PC-9 (cell line): ENCODE measurements around the gene CDY2A. TPM values are rescaled to one million over a fixed set of nuclear protein-coding genes. Genes with fewer than 3 reads are reported as not detected.
"Not testable (repeated sequence)": the region's sequence is repeated elsewhere in the genome, so short reads cannot be mapped to it uniquely, and the experiment has no call there.

Experiments used
- Bru-seq: library from RNA; stranded (reverse); fragments of 400-500 nt; gene quantifications from one replicate; lab custom pipeline; 2021; lab: Mats Ljungman, UMichigan
- BruChase-seq, 2 experiments: library from RNA; stranded (reverse); fragments of 400-500 nt; gene quantifications; one replicate each; lab custom pipeline; 2021; lab: Mats Ljungman, UMichigan
- BruUV-seq: library from RNA; stranded (reverse); fragments of 400-500 nt; replicated peaks from 2 replicates; lab custom pipeline; 2021; lab: Mats Ljungman, UMichigan
- CTCF ChIA-PET: fragments of 300-600 bp; sonication (Branson Sonifier 250); formaldehyde crosslinking; loops from one replicate; lab custom pipeline; 2022; ENCODE audit warnings: antibody characterized with exemption; lab: Charles Lee
- POLR2A ChIA-PET: fragments of 300-600 bp; sonication (Branson Sonifier 250); formaldehyde crosslinking; loops from one replicate; lab custom pipeline; 2022; ENCODE audit warnings: antibody characterized with exemption; ENCODE audit not compliant: unreplicated experiment; lab: Charles Lee
- DNase-seq, 2 experiments: peaks; one replicate each; pipeline versions ENCODE4 v3.0.0 to v3.0.0-alpha.2; 2015 to 2022; ENCODE audit warnings: mixed read lengths in 1 of 2
- H2AFZ ChIP-seq: fragments of 200-600 bp; sonication (generic); 2 replicates; pipeline ENCODE4 v1.8.1; 2017; ENCODE audit warnings: antibody characterized with exemption
- H3F3A ChIP-seq: fragments of 200-600 bp; sonication (generic); 2 replicates; pipeline ENCODE4 v1.8.1; 2017; ENCODE audit warnings: antibody characterized with exemption, mild to moderate bottlenecking, low read depth; ENCODE audit not compliant: insufficient read depth
- H3K27ac ChIP-seq: fragments of 200-600 bp; sonication (generic); 2 replicates; pipeline ENCODE4 v1.6.1; 2016; ENCODE audit warnings: mixed run types
- H3K27me3 ChIP-seq: fragments of 200-600 bp; sonication (generic); 2 replicates; pipeline ENCODE4 v1.6.1; 2016; ENCODE audit warnings: low read depth, mixed run types; ENCODE audit not compliant: insufficient read depth
- H3K36me3 ChIP-seq: fragments of 200-600 bp; sonication (generic); 2 replicates; pipeline ENCODE4 v1.6.1; 2016; ENCODE audit warnings: low read depth, mixed run types
- H3K4me1 ChIP-seq: fragments of 200-600 bp; sonication (generic); replicated peaks from 2 replicates; pipeline ENCODE4 v1.6.1; 2016; ENCODE audit warnings: mixed run types; ENCODE audit not compliant: insufficient read depth
- H3K4me2 ChIP-seq: fragments of 200-600 bp; sonication (generic); 2 replicates; pipeline ENCODE4 v1.6.1; 2017; ENCODE audit warnings: mixed run types
- H3K4me3 ChIP-seq: fragments of 200-600 bp; sonication (generic); 2 replicates; pipeline ENCODE4 v1.6.1; 2016; ENCODE audit warnings: mixed run types
- H3K79me2 ChIP-seq: fragments of 200-600 bp; sonication (generic); 2 replicates; pipeline ENCODE4 v1.6.1; 2017; ENCODE audit warnings: low read depth, mixed run types
- H3K9me2 ChIP-seq: fragments of 200-600 bp; sonication (generic); 2 replicates; pipeline ENCODE4 v1.8.1; 2017; ENCODE audit warnings: mild to moderate bottlenecking; ENCODE audit not compliant: insufficient read depth
- H3K9me3 ChIP-seq: fragments of 200-600 bp; sonication (generic); 2 replicates; pipeline ENCODE4 v1.8.1; 2016; ENCODE audit warnings: low read depth; ENCODE audit not compliant: insufficient read depth
- H4K20me1 ChIP-seq: fragments of 200-600 bp; sonication (generic); 2 replicates; pipeline ENCODE4 v1.8.1; 2017; ENCODE audit not compliant: insufficient read depth
- intact Hi-C: fragments of 100-400 bp; cut with micrococcal nuclease; formaldehyde crosslinking; loops from one replicate; pipeline ENCODE4 v1.10.0; 2022; ENCODE audit not compliant: unreplicated experiment
- long read RNA-seq: library from polyadenylated mRNA; stranded (forward); transcript quantifications from one replicate; pipeline ENCODE4 v2.0.0, GENCODE V29; 2022
- total RNA-seq: library from RNA; stranded (reverse); gene quantifications from 2 replicates; pipeline ENCODE4 v1.2.3, GENCODE V29; 2021

Gene CDY2A
- not detected in 2 replicates for total RNA-seq
- not detected for Bru-seq, nascent RNA
- BruChase-seq, experiment 1, labeled RNA remaining after a 2-hour chase: not detected
- not detected for BruChase-seq, experiment 2, labeled RNA remaining after a 6-hour chase
- long read RNA-seq: 0 reads

- H3K27ac ChIP-seq, DNase-seq, H3K4me2 ChIP-seq, BruUV-seq, H4K20me1 ChIP-seq, H3K79me2 ChIP-seq, POLR2A ChIA-PET, H3K9me3 ChIP-seq, H2AFZ ChIP-seq, H3K36me3 ChIP-seq, H3F3A ChIP-seq, H3K4me3 ChIP-seq, H3K4me1 ChIP-seq, CTCF ChIA-PET, intact Hi-C loops, H3K27me3 ChIP-seq, H3K9me2 ChIP-seq: not testable (repeated sequence)
Observed at GRCh38 chrY:18025487-18025886, at the start of gene CDY2A. Gene CDY2A, plus strand, starts transcription at chrY:18025787. Its CDS starts 328 bp downstream, at chrY:18026115.

GRCh38 chrY:17997586-17997985 is 28.0 kb upstream of the CDY2A start:
- H3K4me3 ChIP-seq, H3K9me3 ChIP-seq, H3K9me2 ChIP-seq, CTCF ChIA-PET, H3F3A ChIP-seq, H3K4me1 ChIP-seq, BruUV-seq, H3K27me3 ChIP-seq, intact Hi-C loops, DNase-seq, H3K36me3 ChIP-seq, POLR2A ChIA-PET, H3K79me2 ChIP-seq, H3K4me2 ChIP-seq, H3K27ac ChIP-seq, H2AFZ ChIP-seq, H4K20me1 ChIP-seq: not testable (repeated sequence)

- DNase-seq, H3K9me2 ChIP-seq, H3K27ac ChIP-seq, H3K9me3 ChIP-seq, H3K4me1 ChIP-seq, H3K27me3 ChIP-seq, BruUV-seq, CTCF ChIA-PET, H4K20me1 ChIP-seq, H3K4me2 ChIP-seq, intact Hi-C loops, H2AFZ ChIP-seq, H3K4me3 ChIP-seq, POLR2A ChIA-PET, H3K79me2 ChIP-seq, H3K36me3 ChIP-seq, H3F3A ChIP-seq: not testable (repeated sequence)
Observed at GRCh38 chrY:17998266-17998665, 27.3 kb upstream of the CDY2A start.

- H3K36me3 ChIP-seq, H3K79me2 ChIP-seq, CTCF ChIA-PET, H4K20me1 ChIP-seq, H3K9me3 ChIP-seq, DNase-seq, H3K4me1 ChIP-seq, H2AFZ ChIP-seq, H3K27me3 ChIP-seq, BruUV-seq, H3K4me2 ChIP-seq, intact Hi-C loops, POLR2A ChIA-PET, H3F3A ChIP-seq, H3K4me3 ChIP-seq, H3K9me2 ChIP-seq, H3K27ac ChIP-seq: not testable (repeated sequence)
Observed at GRCh38 chrY:18023897-18024296, 1.7 kb upstream of the CDY2A start.

GRCh38 chrY:18028845-18029244 is 3.3 kb downstream of the CDY2A start:
- H3K4me1 ChIP-seq, H3K79me2 ChIP-seq, POLR2A ChIA-PET, H3K9me3 ChIP-seq, H3K4me2 ChIP-seq, H3K27me3 ChIP-seq, H3K36me3 ChIP-seq, BruUV-seq, H3K27ac ChIP-seq, H3K9me2 ChIP-seq, CTCF ChIA-PET, H4K20me1 ChIP-seq, DNase-seq, H3F3A ChIP-seq, intact Hi-C loops, H2AFZ ChIP-seq, H3K4me3 ChIP-seq: not testable (repeated sequence)

- BruUV-seq, DNase-seq, CTCF ChIA-PET, intact Hi-C loops, H3K9me3 ChIP-seq, H3K4me2 ChIP-seq, H3F3A ChIP-seq, H3K27ac ChIP-seq, H3K4me3 ChIP-seq, POLR2A ChIA-PET, H3K79me2 ChIP-seq, H3K36me3 ChIP-seq, H3K9me2 ChIP-seq, H2AFZ ChIP-seq, H3K27me3 ChIP-seq, H3K4me1 ChIP-seq, H4K20me1 ChIP-seq: not testable (repeated sequence)
Observed at GRCh38 chrY:18030178-18030577, 4.6 kb downstream of the CDY2A start.

GRCh38 chrY:18034100-18034814 is 8.7 kb downstream of the CDY2A start:
- H4K20me1 ChIP-seq, H3K79me2 ChIP-seq, H3K4me1 ChIP-seq, CTCF ChIA-PET, BruUV-seq, H3K27me3 ChIP-seq, H3K36me3 ChIP-seq, H3K27ac ChIP-seq, H3K9me2 ChIP-seq, H3K4me2 ChIP-seq, DNase-seq, H3K9me3 ChIP-seq, H3K4me3 ChIP-seq, intact Hi-C loops, H3F3A ChIP-seq, H2AFZ ChIP-seq, POLR2A ChIA-PET: not testable (repeated sequence)
